Measurements from ENCODE around the gene PNLIPRP2.

- TF ChIP-seq CTCF (IDR thresholded peaks at IDR 0.05; ENCODE audit: low read length) (no peak), EZH2 (optimal IDR thresholded peaks at IDR 0.05; ENCODE audit: low read depth, low read length) (no peak), EZH2phosphoT487 (IDR thresholded peaks at IDR 0.05; ENCODE audit: low read length) (no peak)
Observed at GRCh38 chr10:116655568-116655967, 34.8 kb downstream of the PNLIPRP2 start.
